Naive B cell (primary cell): ENCODE measurements around the gene CHD3. TPM values are rescaled to one million over a fixed set of nuclear protein-coding genes. Genes with fewer than 3 reads are reported as not detected.

Experiments
- ATAC-seq, 2 donors: fragments of 150-1000 bp; cut with Tn5 transposase; 2 replicates each; pipeline ENCODE4 v1.10.0; 2021; ENCODE audit warnings: low read depth in 2 of 2, mild to moderate bottlenecking in 2 of 2, moderate library complexity in 2 of 2
- DNase-seq: peaks from one replicate; pipeline ENCODE4 v3.0.0; 2022
- H3K27ac Mint-ChIP-seq, 6 donors: one replicate each; pipeline ENCODE4 v1.8.0; 2020 to 2022; ENCODE audit warnings: mild to moderate bottlenecking in 6 of 6, mixed read lengths in 6 of 6, moderate library complexity in 5 of 6, inconsistent platforms in 2 of 6
- H3K27me3 Mint-ChIP-seq, 3 donors: one replicate each; pipeline ENCODE4 v1.8.0; 2021 to 2022; ENCODE audit warnings: mixed read lengths in 3 of 3, mild to moderate bottlenecking in 1 of 3
- H3K36me3 Mint-ChIP-seq, 2 donors: one replicate each; pipeline ENCODE4 v1.8.0; 2020 to 2022; ENCODE audit warnings: mixed read lengths in 2 of 2, inconsistent platforms in 1 of 2, mild to moderate bottlenecking in 1 of 2
- H3K4me1 Mint-ChIP-seq, 3 donors: one replicate each; pipeline ENCODE4 v1.8.0; 2020 to 2022; ENCODE audit warnings: mixed read lengths in 3 of 3, inconsistent platforms in 1 of 3, mild to moderate bottlenecking in 1 of 3, moderate library complexity in 1 of 3
- H3K4me3 Mint-ChIP-seq, 8 donors: one replicate each; pipeline ENCODE4 v1.8.0; 2020 to 2022; ENCODE audit warnings: mild to moderate bottlenecking in 8 of 8, mixed read lengths in 8 of 8, moderate library complexity in 8 of 8, inconsistent platforms in 2 of 8
- H3K9me3 Mint-ChIP-seq, 7 donors: one replicate each; pipeline ENCODE4 v1.8.0; 2020 to 2022; ENCODE audit warnings: mixed read lengths in 7 of 7, mild to moderate bottlenecking in 5 of 7, inconsistent platforms in 2 of 7, moderate library complexity in 1 of 7
- polyA plus RNA-seq, 6 donors: library from polyadenylated mRNA; unstranded; fragments of 300-500 nt; fragmentation: Illumina TruSeq; gene quantifications; one replicate each; pipeline ENCODE4 v1.2.3, GENCODE V29; 2021; ENCODE audit warnings: low read depth in 6 of 6

CHD3 gene
- polyA plus RNA-seq, 6 donors from 2014 or later = 0.06 to 8.0 (median 3.4) TPM

DNA sequence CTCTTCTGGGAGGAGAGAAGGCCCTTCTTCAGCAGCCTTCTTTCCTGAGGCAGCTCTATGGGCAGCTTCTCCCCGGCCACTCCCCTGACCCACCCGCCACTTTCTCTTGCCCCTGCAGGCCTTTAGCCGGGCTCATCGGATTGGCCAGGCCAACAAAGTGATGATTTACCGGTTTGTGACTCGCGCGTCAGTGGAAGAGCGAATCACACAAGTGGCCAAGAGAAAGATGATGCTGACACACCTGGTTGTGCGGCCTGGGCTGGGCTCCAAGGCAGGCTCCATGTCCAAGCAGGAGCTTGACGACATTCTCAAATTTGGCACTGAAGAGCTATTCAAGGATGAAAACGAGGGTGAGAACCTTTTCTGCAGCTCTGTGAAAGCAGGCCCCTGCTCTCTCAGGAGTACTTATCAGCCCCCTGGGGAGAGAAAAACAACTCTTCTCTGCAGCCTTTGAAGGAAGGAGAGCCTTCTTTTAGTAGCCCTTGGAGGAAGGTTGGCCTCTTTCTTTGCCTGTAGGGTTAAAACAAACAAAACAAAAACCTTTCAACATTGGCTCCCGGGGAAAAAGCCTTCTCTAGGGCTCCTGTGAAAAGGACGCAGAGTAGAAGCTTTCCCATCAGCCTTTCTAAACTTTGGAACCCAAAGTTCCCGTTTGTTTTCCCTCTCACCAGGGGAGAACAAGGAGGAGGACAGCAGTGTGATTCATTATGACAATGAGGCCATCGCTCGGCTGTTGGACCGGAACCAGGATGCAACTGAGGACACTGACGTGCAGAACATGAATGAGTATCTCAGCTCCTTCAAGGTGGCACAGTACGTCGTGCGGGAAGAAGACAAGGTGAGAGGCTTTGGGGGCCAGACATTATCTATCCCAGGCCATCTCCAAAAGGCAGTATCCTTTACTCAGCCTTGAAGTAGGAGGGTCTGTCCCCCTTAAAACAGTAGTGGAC, 14.8 kb downstream of the CHD3 start:
- ATAC-seq (no peak), DNase-seq (no peak)
- Mint-ChIP-seq H3K27ac (peak overlapping the region in 2 of 6 donors; percentile 5 to 63), H3K9me3 (no peaks in the 10 kb centered on the region), H3K36me3 (peaks cover 23 to 52% of the 10 kb centered on the region in 2 donors), H3K4me1 (no peaks in the 10 kb centered on the region), H3K4me3 (peak overlapping the region in 1 of 8 donors; percentile 13), H3K27me3 (no peaks in the 10 kb centered on the region)

DNA sequence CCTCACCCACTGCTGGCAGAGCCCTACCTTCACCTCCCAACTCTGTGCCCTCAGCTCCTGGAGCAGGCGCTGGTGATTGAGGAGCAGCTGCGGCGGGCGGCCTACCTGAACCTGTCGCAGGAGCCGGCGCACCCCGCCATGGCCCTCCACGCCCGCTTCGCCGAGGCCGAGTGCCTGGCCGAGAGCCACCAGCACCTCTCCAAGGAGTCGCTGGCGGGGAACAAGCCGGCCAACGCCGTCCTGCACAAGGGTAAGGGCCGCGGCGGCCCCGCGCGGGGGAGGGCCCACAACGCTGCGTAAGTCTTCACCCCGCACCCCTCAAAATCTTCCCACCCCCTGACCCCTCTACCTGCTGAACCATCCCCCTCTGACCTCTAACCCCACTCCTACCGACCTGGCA, 20.5 kb downstream of the CHD3 start:
- ATAC-seq = no peak
- no peak for DNase-seq
- no peak overlapping the region for H3K27ac Mint-ChIP-seq
- H3K36me3 Mint-ChIP-seq = peaks cover 13 to 47% of the 10 kb centered on the region in 2 donors
- H3K4me3 Mint-ChIP-seq = no peak overlapping the region
- peaks cover 0 to 6% (median 4%) of the 10 kb centered on the region in 3 donors for H3K4me1 Mint-ChIP-seq
- no peaks in the 10 kb centered on the region for H3K9me3 Mint-ChIP-seq
- no peaks in the 10 kb centered on the region for H3K27me3 Mint-ChIP-seq

DNA sequence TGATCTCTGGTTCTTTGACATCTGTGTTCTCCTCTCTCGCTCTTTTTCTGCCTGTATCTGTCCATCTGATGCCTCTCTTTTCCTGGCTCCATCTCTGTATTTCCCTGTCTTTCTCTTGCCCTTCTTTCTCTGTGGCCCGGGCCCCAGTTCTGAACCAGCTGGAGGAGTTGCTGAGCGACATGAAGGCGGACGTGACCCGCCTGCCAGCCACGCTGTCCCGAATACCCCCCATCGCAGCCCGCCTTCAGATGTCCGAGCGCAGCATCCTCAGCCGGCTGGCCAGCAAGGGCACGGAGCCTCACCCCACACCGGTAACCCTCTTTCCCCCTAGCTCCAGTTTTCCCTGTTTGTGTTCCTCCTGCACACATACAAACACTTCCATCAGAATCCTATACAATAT, 21.7 kb downstream of the CHD3 start:
- H3K4me3 Mint-ChIP-seq = peak overlapping the region in 1 of 8 donors; percentile 57
- no peaks in the 10 kb centered on the region for H3K9me3 Mint-ChIP-seq
- peak overlapping the region in 2 of 6 donors; percentile 79 to 86 for H3K27ac Mint-ChIP-seq
- peaks cover 7 to 14% (median 10%) of the 10 kb centered on the region in 3 donors for H3K4me1 Mint-ChIP-seq
- DNase-seq (no peak), ATAC-seq (no peak)
- H3K36me3 Mint-ChIP-seq = peaks cover 7 to 39% of the 10 kb centered on the region in 2 donors
- H3K27me3 Mint-ChIP-seq = no peaks in the 10 kb centered on the region

DNA sequence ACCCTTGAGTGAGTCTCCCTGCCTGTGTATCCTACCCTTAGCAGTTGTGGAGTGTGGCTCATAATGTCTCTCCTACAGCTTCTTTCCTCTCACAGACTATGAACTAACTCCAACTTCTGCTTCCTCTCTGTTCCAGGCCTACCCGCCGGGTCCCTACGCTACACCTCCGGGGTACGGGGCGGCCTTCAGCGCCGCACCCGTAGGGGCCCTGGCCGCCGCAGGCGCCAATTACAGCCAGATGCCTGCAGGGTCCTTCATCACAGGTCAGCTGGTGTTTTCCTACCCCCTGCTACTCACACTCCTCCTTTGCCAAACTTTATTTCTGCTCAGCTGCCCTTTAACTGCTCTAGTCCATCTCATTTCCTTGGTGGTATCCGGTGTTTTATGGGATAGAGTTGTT, 22.1 kb downstream of the CHD3 start:
- DNase-seq (no peak), ATAC-seq (no peak)
- H3K9me3 Mint-ChIP-seq = no peaks in the 10 kb centered on the region
- H3K27ac Mint-ChIP-seq = peak overlapping the region in 3 of 6 donors; percentile 18 to 86 (median 80)
- H3K36me3 Mint-ChIP-seq = peaks cover 7 to 39% of the 10 kb centered on the region in 2 donors
- peaks cover 10 to 16% (median 14%) of the 10 kb centered on the region in 3 donors for H3K4me1 Mint-ChIP-seq
- H3K27me3 Mint-ChIP-seq = no peaks in the 10 kb centered on the region
- no peak overlapping the region for H3K4me3 Mint-ChIP-seq

DNA sequence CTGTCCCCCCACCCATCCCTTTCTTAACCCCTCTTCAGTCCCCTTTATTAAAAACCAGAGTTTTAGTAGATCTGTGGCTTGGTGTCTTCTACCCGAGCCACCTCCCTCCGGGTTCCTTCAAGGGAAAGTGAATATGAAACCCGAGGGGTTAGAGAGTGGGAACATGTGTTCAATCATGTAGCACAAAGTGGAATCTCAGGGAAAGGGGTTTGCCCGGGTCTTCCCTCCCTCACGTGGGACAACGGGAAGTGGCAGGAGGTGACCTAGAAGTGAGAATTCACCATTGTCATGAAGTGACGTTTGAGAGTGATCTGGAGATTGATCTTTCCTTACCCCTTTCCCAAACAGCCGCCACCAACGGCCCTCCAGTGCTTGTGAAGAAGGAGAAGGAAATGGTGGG, 22.5 kb downstream of the CHD3 start:
- Mint-ChIP-seq H3K4me3 (no peak overlapping the region), H3K4me1 (peaks cover 10 to 16% (median 16%) of the 10 kb centered on the region in 3 donors), H3K27me3 (no peaks in the 10 kb centered on the region), H3K27ac (peak overlapping the region in 2 of 6 donors; percentile 20 to 80), H3K36me3 (peaks cover 7 to 39% of the 10 kb centered on the region in 2 donors), H3K9me3 (no peaks in the 10 kb centered on the region)
- ATAC-seq = no peak
- DNase-seq = no peak

DNA sequence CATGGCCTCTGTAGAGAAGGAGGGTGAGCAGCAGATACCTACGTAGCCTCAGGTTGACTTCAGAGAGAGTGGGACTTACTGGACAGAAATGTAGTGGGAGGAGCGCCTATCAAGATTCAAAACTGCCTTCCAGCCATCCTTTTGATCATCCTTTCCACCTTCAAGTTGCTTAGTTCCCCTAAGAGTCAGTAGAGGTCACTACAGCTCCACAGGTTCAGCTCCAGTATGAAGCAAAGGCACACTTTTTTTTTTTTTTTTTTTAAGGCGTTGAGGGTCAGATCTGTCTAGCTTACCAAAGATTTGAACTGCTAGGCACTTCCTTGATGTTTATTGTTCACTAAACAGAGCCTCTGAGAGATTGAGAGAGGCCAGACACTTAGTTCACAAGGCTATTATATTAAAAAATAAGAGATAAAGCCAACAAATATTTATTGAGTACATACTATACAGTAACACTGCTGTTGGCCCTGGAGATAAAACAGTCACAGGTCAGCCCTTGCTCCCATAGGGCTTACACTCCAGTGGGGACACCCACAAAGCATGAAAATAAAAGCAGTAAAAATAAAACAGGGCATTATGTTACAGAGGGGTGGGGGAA, 24.4 kb downstream of the CHD3 start:
- H3K4me3 Mint-ChIP-seq = peak overlapping the region in 4 of 8 donors; percentile 19 to 75 (median 58)
- peak; percentile 24 to 31 for ATAC-seq
- H3K27me3 Mint-ChIP-seq = no peaks in the 10 kb centered on the region
- H3K27ac Mint-ChIP-seq = peak overlapping the region in 2 of 6 donors; percentile 39 to 87
- peak; percentile 61 for DNase-seq
- H3K36me3 Mint-ChIP-seq = peaks cover 7 to 25% of the 10 kb centered on the region in 2 donors
- no peaks in the 10 kb centered on the region for H3K9me3 Mint-ChIP-seq
- H3K4me1 Mint-ChIP-seq = peaks cover 19 to 25% (median 23%) of the 10 kb centered on the region in 3 donors

DNA sequence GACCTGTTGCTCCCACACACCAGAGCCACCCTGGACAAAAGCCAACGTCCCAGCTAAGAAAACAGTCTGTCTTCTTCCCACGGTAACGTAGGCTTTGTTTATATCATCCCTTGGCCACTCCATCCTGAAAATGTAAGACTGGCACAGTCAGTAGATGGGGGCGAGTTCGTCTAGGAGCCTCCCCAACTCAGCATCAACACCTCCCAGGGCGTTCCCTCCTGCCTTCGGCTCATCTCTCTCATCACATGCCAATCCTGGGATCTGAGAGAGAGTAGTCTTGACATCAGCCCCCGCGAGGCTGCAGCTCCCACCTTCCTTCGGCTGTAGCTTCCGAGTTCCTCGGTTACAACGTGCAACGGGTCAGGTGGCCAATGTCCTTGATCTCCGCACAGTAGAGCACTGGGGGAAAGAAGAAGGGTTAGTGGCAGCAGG, 26.6 kb downstream of the CHD3 start:
- no peaks in the 10 kb centered on the region for H3K27me3 Mint-ChIP-seq
- peaks cover 7 to 11% of the 10 kb centered on the region in 2 donors for H3K36me3 Mint-ChIP-seq
- peak overlapping the region in 4 of 6 donors; percentile 28 to 97 (median 90) for H3K27ac Mint-ChIP-seq
- peaks cover 19 to 25% (median 23%) of the 10 kb centered on the region in 3 donors for H3K4me1 Mint-ChIP-seq
- no peak for DNase-seq
- H3K9me3 Mint-ChIP-seq = no peaks in the 10 kb centered on the region
- H3K4me3 Mint-ChIP-seq = peak overlapping the region; percentile 91 to 96 (median 93)
- ATAC-seq = no peak

DNA sequence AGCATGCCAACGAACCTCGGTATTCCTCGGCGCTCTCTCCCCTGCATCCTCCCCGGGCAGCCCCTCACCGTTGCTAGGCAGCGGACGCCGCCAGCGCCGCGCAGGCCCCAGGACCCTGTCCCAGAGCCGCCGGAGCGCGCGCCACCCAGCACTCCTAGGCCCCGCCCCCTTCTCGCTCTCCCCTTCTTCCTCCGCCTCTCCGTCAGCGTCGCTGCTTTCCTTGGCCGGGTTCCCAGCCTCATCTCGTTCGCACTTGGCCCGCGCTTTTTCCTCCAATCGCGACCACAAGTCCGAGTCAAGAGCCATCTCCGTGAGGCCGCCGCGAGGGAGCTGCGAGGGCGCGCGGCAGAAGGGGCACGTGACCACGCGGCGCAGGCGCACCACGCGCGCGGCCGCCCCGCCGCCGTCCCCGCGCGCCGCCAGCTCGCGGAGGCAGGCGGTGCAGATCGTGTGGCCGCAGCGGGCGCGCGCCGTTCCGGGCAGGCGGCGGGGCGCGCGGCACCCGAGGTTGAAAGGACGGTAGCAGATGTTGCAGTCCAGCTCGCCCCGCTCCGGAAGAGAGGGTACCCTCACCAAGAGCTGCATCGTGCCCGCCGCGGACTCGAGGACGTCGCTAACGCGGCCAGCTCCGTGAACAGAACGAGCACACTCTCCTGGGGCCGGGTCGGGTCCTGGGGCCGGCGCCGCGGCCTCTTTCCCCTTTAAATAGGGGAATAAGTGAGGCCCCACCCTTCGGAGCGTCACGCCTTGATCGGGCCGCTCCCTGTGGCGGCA, 27.2 kb downstream of the CHD3 start, which contains the start of gene RNF227:
TSS of gene RNF227 (minus strand) at position 679 of the 774 bp plus-strand sequence. CDS start at position 585, 94 bp downstream.
- Mint-ChIP-seq H3K4me3 (peak within 1 kb of the TSS; percentile 91 to 96 (median 93)), H3K27me3 (no peaks in the 10 kb centered on the region), H3K36me3 (peaks cover 3 to 5% of the 10 kb centered on the region in 2 donors), H3K4me1 (peaks cover 19 to 25% (median 23%) of the 10 kb centered on the region in 3 donors), H3K27ac (peak within 1 kb of the TSS; percentile 85 to 97 (median 96)), H3K9me3 (no peaks in the 10 kb centered on the region)
- peak; percentile 82 to 84 for ATAC-seq
- peak; percentile 80 for DNase-seq

DNA sequence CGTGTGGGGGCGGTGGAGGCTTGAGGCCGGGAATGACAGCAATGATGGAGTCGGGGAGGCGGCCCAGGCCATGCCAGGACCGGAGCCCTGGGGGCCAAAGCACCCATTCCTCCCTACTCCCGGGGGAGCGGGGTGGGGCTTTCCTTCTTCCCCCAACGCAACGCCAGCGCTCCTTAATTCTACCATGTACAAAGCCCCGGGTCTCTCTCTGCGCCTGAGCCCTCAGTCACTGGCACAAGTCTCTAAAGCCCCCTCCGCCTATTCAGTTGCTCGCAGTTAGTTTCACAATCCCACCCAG, 27.7 kb downstream of the CHD3 start:
- peak overlapping the region in 4 of 6 donors; percentile 66 to 97 (median 94) for H3K27ac Mint-ChIP-seq
- ATAC-seq (no peak), DNase-seq (no peak)
- H3K4me3 Mint-ChIP-seq = peak overlapping the region; percentile 86 to 94 (median 92)
- H3K27me3 Mint-ChIP-seq = no peaks in the 10 kb centered on the region
- H3K9me3 Mint-ChIP-seq = no peaks in the 10 kb centered on the region
- no peaks in the 10 kb centered on the region for H3K36me3 Mint-ChIP-seq
- H3K4me1 Mint-ChIP-seq = peaks cover 20 to 25% (median 23%) of the 10 kb centered on the region in 3 donors

DNA sequence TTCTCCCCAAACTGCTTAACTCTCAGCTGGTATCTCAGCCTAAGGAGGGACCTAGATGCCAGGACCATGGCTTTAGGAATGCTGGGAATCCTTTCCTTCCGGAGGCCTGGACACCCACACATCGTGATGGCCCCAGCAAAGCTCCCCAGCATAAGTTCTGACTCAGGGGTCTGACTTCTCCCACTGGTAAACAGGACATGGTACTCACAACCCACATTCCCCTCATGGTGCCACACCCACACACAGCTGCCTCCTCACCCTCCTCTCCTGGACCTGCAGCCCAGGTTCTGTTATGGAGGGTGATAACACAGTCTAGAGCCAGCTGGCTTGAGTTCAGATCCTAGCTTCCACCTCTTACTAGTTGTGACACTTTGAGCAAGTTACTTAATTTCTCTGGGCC, 28.2 kb downstream of the CHD3 start:
- no peaks in the 10 kb centered on the region for H3K36me3 Mint-ChIP-seq
- peak overlapping the region in 4 of 6 donors; percentile 66 to 97 (median 84) for H3K27ac Mint-ChIP-seq
- peaks cover 23 to 28% (median 25%) of the 10 kb centered on the region in 3 donors for H3K4me1 Mint-ChIP-seq
- ATAC-seq = no peak
- H3K4me3 Mint-ChIP-seq = peak overlapping the region; percentile 86 to 94 (median 92)
- no peaks in the 10 kb centered on the region for H3K27me3 Mint-ChIP-seq
- no peaks in the 10 kb centered on the region for H3K9me3 Mint-ChIP-seq
- DNase-seq = no peak

DNA sequence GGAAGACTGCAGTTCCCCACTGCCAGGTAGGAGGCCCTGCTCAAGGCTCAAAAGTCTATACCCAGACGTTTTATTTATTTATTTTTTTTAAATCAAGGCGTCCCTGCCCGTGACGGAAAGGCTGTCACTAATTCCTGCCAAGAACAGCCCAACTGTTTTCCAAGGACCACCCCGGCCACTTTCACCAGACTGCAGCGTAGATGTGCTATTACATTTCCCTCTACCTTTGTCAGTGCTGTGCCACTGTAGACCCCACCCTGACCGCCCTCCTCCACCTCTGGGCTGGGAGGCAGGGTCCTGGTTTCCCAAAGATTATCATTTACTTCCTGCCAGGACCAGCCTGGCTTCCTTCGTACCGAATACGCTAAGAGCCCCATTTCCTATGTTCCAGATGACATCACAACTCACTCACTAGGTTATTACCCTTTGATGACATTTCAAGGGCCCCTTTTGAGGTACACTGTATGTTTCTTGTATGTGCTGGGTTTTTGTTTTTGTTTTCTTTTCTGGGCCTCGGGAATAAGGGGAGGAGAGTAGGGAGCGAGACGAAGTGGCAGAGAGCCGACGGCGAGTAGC, 33.8 kb downstream of the CHD3 start:
- H3K4me3 Mint-ChIP-seq = peak overlapping the region; percentile 74 to 93 (median 89)
- no peaks in the 10 kb centered on the region for H3K27me3 Mint-ChIP-seq
- peak overlapping the region; percentile 41 to 87 (median 68) for H3K27ac Mint-ChIP-seq
- peaks cover 11 to 22% (median 15%) of the 10 kb centered on the region in 3 donors for H3K4me1 Mint-ChIP-seq
- H3K9me3 Mint-ChIP-seq = no peaks in the 10 kb centered on the region
- H3K36me3 Mint-ChIP-seq = no peaks in the 10 kb centered on the region
- DNase-seq (no peak), ATAC-seq (peak; percentile 34 to 47)

DNA sequence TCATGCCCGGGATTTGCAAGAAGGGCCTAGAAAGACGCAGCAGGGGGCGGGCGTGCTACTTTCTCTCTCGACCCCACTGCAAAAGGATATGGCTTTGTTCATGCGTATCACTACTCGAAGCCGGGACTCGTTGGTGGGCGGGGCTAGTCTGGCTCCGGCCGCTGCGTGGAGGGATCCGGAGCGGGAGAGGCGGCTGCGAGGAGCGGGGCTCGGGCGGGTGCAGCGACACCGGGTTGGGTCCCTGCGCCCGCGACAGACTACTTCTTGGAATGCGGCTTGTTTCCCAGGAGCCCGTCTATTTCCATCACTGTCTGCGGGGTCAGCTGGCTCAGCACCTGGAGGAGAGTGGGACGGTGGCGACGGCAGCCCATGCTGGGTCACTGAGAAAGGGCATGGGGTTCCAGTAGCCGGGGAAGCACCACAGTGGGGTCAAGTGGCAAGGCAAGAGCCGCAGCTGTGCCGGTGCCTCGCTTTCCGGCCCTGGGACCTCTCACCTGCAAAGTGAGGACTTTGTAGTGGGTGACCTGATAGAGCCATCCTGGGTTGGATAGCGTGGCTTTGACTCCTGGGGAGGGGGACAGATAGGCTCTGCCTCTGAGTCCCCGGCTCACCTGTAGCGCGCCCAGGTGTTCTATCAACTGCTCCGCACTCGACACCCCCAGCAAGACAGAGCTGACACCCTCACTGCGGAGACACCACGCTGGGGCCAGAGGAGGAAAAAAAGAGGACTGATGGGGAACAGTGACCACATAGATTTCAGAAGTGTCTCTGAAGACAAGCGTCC, 34.4 kb downstream of the CHD3 start:
- Mint-ChIP-seq H3K4me3 (peak overlapping the region; percentile 74 to 93 (median 89)), H3K27ac (peak overlapping the region; percentile 41 to 87 (median 68)), H3K27me3 (no peaks in the 10 kb centered on the region), H3K4me1 (peaks cover 11 to 24% (median 15%) of the 10 kb centered on the region in 3 donors), H3K36me3 (no peaks in the 10 kb centered on the region), H3K9me3 (no peaks in the 10 kb centered on the region)
- DNase-seq = peak; percentile 73
- peak; percentile 97 to 99 for ATAC-seq
